CD14-positive monocyte (primary cell): ENCODE results near the gene LRRC4. TPM values are rescaled to one million over a fixed set of nuclear protein-coding genes. Genes with fewer than 3 reads are reported as not detected.

ENCODE experiments used
- DNase-seq, 3 donors: peaks; one replicate each; pipeline ENCODE4 v3.0.0-alpha.2; 2011 to 2022
- H2AFZ ChIP-seq: 2 replicates; pipeline ENCODE4 v1.6.0; 2012; ENCODE audit warnings: mild to moderate bottlenecking, low read depth, low read length, inconsistent platforms; ENCODE audit not compliant: insufficient read depth, poor library complexity, severe bottlenecking
- H3K27ac ChIP-seq, 2 donors: 1 replicate in 1 of 2; 2 replicates in 1 of 2; pipeline ENCODE4 v1.5.1; 2012 to 2013; ENCODE audit warnings: low read length in 2 of 2, control low read depth in 1 of 2, inconsistent platforms in 1 of 2, low read depth in 1 of 2, mild to moderate bottlenecking in 1 of 2
- H3K27me3 ChIP-seq, 2 donors: one replicate each; pipeline versions ENCODE4 v1.6.0 to v1.6.1; 2011 to 2013; ENCODE audit warnings: low read length in 2 of 2; ENCODE audit not compliant: control insufficient read depth in 2 of 2, insufficient read depth in 2 of 2
- H3K36me3 ChIP-seq, 2 donors: replicated peaks in 1 of 2; 1 replicate in 1 of 2; 2 replicates in 1 of 2; pipeline versions ENCODE4 v1.5.1 to v1.6.1; 2012 to 2013; ENCODE audit warnings: low read length in 2 of 2, control low read depth in 1 of 2, inconsistent platforms in 1 of 2, mild to moderate bottlenecking in 1 of 2; ENCODE audit not compliant: insufficient read depth in 2 of 2, control insufficient read depth in 1 of 2
- H3K4me1 ChIP-seq, 2 donors: 1 replicate in 1 of 2; 2 replicates in 1 of 2; pipeline versions ENCODE4 v1.5.1 to v1.6.1; 2012 to 2013; ENCODE audit warnings: low read length in 2 of 2, control low read depth in 1 of 2, inconsistent platforms in 1 of 2, mild to moderate bottlenecking in 1 of 2, moderate library complexity in 1 of 2; ENCODE audit not compliant: insufficient read depth in 2 of 2, control insufficient read depth in 1 of 2
- H3K4me2 ChIP-seq: replicated peaks from 2 replicates; pipeline ENCODE3; 2012; ENCODE audit warnings: low read length, moderate library complexity, mild to moderate bottlenecking; ENCODE audit not compliant: poor library complexity, severe bottlenecking; ENCODE audit errors: extremely low read depth
- H3K4me3 ChIP-seq, 3 experiments: fragments of 200-600 bp in 1 of 3; sonication (generic) in 1 of 3; replicated peaks in 1 of 3; 1 replicate in 2 of 3; 2 replicates in 1 of 3; pipeline ENCODE4 v1.5.1; 2011 to 2013; ENCODE audit warnings: low read length in 3 of 3, mild to moderate bottlenecking in 3 of 3, control low read depth in 2 of 3, low read depth in 2 of 3, inconsistent platforms in 1 of 3, moderate library complexity in 1 of 3
- H3K79me2 ChIP-seq: 2 replicates; pipeline ENCODE4 v1.6.0; 2012; ENCODE audit warnings: mild to moderate bottlenecking, control low read depth, inconsistent platforms, low read length, moderate library complexity; ENCODE audit not compliant: insufficient read depth
- H3K9ac ChIP-seq: 2 replicates; pipeline ENCODE4 v1.6.0; 2017; ENCODE audit warnings: low read length, mild to moderate bottlenecking; ENCODE audit not compliant: insufficient read depth, poor library complexity, severe bottlenecking
- H3K9me3 ChIP-seq, 2 donors: replicated peaks in 1 of 2; 1 replicate in 1 of 2; 2 replicates in 1 of 2; pipeline versions ENCODE4 v1.5.1 to v1.6.1; 2012 to 2013; ENCODE audit warnings: low read length in 2 of 2, control low read depth in 1 of 2; ENCODE audit not compliant: control insufficient read depth in 1 of 2, insufficient read depth in 1 of 2
- H4K20me1 ChIP-seq: 2 replicates; pipeline ENCODE4 v1.6.0; 2012; ENCODE audit warnings: mild to moderate bottlenecking, low read length, control low read depth, moderate library complexity; ENCODE audit not compliant: insufficient read depth
- H3K27ac Mint-ChIP-seq, 7 donors: one replicate each; pipeline ENCODE4 v1.8.0; 2020; ENCODE audit warnings: mild to moderate bottlenecking in 7 of 7, mixed read lengths in 7 of 7, moderate library complexity in 6 of 7, inconsistent platforms in 2 of 7
- H3K27me3 Mint-ChIP-seq, 3 donors: one replicate each; pipeline ENCODE4 v1.8.0; 2021 to 2022; ENCODE audit warnings: low read depth in 3 of 3, mild to moderate bottlenecking in 3 of 3, mixed read lengths in 3 of 3, moderate library complexity in 3 of 3, inconsistent platforms in 1 of 3
- H3K36me3 Mint-ChIP-seq, 2 donors: one replicate each; pipeline ENCODE4 v1.8.0; 2020; ENCODE audit warnings: mixed read lengths in 2 of 2, inconsistent platforms in 1 of 2, mild to moderate bottlenecking in 1 of 2
- H3K4me1 Mint-ChIP-seq: one replicate; pipeline ENCODE4 v1.8.0; 2020; ENCODE audit warnings: mild to moderate bottlenecking, mixed read lengths
- H3K4me3 Mint-ChIP-seq, 2 donors: one replicate each; pipeline ENCODE4 v1.8.0; 2020; ENCODE audit warnings: mild to moderate bottlenecking in 2 of 2, mixed read lengths in 2 of 2, moderate library complexity in 1 of 2
- H3K9me3 Mint-ChIP-seq, 7 donors: one replicate each; pipeline ENCODE4 v1.8.0; 2020 to 2022; ENCODE audit warnings: mixed read lengths in 7 of 7, mild to moderate bottlenecking in 6 of 7, moderate library complexity in 6 of 7, inconsistent platforms in 2 of 7
- WGBS: methylation state at CpG from one replicate; pipeline ENCODE4 v1.1.5; 2013; ENCODE audit warnings: missing lambda C conversion rate; ENCODE audit not compliant: insufficient coverage; 5-methylcytosine and 5-hydroxymethylcytosine counted together
- intact Hi-C, 2 donors: fragments of 100-400 bp; cut with micrococcal nuclease; formaldehyde crosslinking; loops; one replicate each; pipeline versions ENCODE4 v1.15.0 to v1.15.1; 2023
- polyA plus RNA-seq, 3 donors: library from polyadenylated mRNA; depleted of rRNA in 1 of 3; unstranded in 2 of 3; stranded (reverse) in 1 of 3; fragments of 300-500 nt in 2 of 3; fragments of >200 nt in 1 of 3; fragmentation: Illumina TruSeq in 2 of 3; gene quantifications; 1 replicate in 2 of 3; 2 replicates in 1 of 3; pipeline ENCODE4 v1.2.3, GENCODE V29; 2012 to 2021
- TF ChIP-seq, protein P1 (sequence below): fragments of 200-600 bp; IDR thresholded peaks from one replicate; pipeline ENCODE4 v1.8.0; 2022; ENCODE audit warnings: antibody characterized with exemption, mild to moderate bottlenecking

The LRRC4 gene
- polyA plus RNA-seq, 3 donors, result 0.12 to 3.3 (median 0.91) TPM

DNA sequence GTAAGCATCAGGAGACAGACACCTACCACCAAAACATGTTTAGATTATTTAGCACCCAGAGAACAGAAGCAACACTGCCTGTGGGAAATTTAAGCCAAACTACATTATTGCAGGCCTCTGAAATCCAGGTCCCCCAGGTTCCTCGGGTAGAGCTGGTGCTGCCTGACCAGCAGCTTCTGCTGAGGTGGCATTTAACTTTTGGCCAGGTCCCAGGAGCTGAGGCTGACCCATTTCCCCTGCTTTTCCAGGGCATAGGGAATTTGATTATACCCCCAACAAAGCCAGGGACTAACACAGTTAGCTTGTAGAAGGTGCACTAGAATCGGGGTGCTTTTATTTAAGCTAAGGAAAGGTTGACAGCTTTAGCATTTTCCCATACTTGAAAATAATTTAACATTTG lies 4.7 kb downstream of the LRRC4 start:
- Histone ChIP-seq H3K4me1 (peaks cover 83 to 87% of the 10 kb centered on the region in 2 donors), H3K27ac (peak overlapping the region; percentile 16 to 32), H3K79me2 (peaks cover 41% of the 10 kb centered on the region), H3K9me3 (no peaks in the 10 kb centered on the region), H3K36me3 (peaks cover 7 to 24% of the 10 kb centered on the region in 2 donors), H2AFZ (no peak overlapping the region), H3K4me3 (peak overlapping the region in 1 of 3 experiments; percentile 49), H4K20me1 (peaks cover 79% of the 10 kb centered on the region), H3K9ac (peak overlapping the region; percentile 5), H3K27me3 (peaks cover 0 to 2% of the 10 kb centered on the region in 2 donors), H3K4me2 (peak overlapping the region; percentile 45)
- WGBS, result 80% methylated on average over 1 of the region's 2 CpGs
- Mint-ChIP-seq H3K4me3 (no peak overlapping the region), H3K9me3 (peaks cover 0 to 5% (median 0%) of the 10 kb centered on the region in 7 donors), H3K36me3 (peaks cover 24 to 26% of the 10 kb centered on the region in 2 donors), H3K27ac (peak overlapping the region in 3 of 7 donors; percentile 42 to 81 (median 80)), H3K4me1 (peaks cover 86% of the 10 kb centered on the region), H3K27me3 (peaks cover 4 to 18% (median 16%) of the 10 kb centered on the region in 3 donors)
- DNase-seq, result no peak
- TF ChIP-seq, protein P1, sequence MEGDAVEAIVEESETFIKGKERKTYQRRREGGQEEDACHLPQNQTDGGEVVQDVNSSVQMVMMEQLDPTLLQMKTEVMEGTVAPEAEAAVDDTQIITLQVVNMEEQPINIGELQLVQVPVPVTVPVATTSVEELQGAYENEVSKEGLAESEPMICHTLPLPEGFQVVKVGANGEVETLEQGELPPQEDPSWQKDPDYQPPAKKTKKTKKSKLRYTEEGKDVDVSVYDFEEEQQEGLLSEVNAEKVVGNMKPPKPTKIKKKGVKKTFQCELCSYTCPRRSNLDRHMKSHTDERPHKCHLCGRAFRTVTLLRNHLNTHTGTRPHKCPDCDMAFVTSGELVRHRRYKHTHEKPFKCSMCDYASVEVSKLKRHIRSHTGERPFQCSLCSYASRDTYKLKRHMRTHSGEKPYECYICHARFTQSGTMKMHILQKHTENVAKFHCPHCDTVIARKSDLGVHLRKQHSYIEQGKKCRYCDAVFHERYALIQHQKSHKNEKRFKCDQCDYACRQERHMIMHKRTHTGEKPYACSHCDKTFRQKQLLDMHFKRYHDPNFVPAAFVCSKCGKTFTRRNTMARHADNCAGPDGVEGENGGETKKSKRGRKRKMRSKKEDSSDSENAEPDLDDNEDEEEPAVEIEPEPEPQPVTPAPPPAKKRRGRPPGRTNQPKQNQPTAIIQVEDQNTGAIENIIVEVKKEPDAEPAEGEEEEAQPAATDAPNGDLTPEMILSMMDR, result no peak
- intact Hi-C loops, result no loop called here

DNA sequence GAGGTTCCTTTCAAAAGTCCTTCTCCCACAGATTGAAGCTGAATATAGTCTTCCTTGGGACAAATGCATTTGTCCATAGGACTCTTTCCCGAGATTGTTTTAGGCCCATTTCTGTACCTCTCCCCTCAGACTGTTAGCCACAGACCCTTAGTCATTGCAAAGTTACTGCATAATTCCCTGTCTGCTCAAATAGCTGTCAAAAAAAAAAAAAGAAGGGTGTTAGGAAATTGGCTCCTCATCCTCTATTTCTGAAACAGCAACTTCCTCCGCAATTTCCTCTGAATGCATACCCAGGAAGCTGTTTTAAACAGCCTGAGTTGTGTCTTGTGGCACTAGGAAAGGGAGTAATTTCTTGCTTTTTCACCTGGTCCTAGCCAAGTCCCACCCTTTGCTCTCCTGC lies 5.4 kb downstream of the LRRC4 start:
- TF ChIP-seq, protein P1, result no peak
- peak in 2 of 3 donors; percentile 22 to 49 for DNase-seq
- Histone ChIP-seq H3K27me3 (peaks cover 0 to 2% of the 10 kb centered on the region in 2 donors), H4K20me1 (peaks cover 86% of the 10 kb centered on the region), H2AFZ (no peak overlapping the region), H3K4me2 (peak overlapping the region; percentile 45), H3K4me3 (peak overlapping the region in 1 of 3 experiments; percentile 49), H3K27ac (peak overlapping the region in 1 of 2 donors; percentile 32), H3K9ac (peak overlapping the region; percentile 5), H3K36me3 (peaks cover 11 to 31% of the 10 kb centered on the region in 2 donors), H3K9me3 (no peaks in the 10 kb centered on the region), H3K4me1 (peaks cover 83 to 87% of the 10 kb centered on the region in 2 donors), H3K79me2 (peaks cover 41% of the 10 kb centered on the region)
- Mint-ChIP-seq H3K4me3 (peak overlapping the region in 1 of 2 donors; percentile 59), H3K9me3 (peaks cover 0 to 5% (median 0%) of the 10 kb centered on the region in 7 donors), H3K36me3 (peaks cover 32 to 33% of the 10 kb centered on the region in 2 donors), H3K27me3 (peaks cover 5 to 18% (median 16%) of the 10 kb centered on the region in 3 donors), H3K27ac (peak overlapping the region in 5 of 7 donors; percentile 12 to 81 (median 54)), H3K4me1 (peaks cover 87% of the 10 kb centered on the region)
- WGBS, result no CpG with 5 or more reads among the region's 2 CpGs
- intact Hi-C loops, result no loop called here
